Stimulated activated CD4-positive, alpha-beta T cell treated with anti-CD3 and anti-CD28 coated beads, Interleukin-15, amount 100 ng/mL, for 48 hours (primary cell): Measurements from ENCODE around the gene MARVELD3.
"Not testable (repeated sequence)": the region's sequence is repeated elsewhere in the genome, so short reads cannot be mapped to it uniquely, and the experiment has no call there.

Experiments
- DNase-seq, 2 donors: peaks; one replicate each; pipeline ENCODE4 v3.0.0-alpha.2; 2020; ENCODE audit warnings: low read depth in 2 of 2

MARVELD3 gene

DNA sequence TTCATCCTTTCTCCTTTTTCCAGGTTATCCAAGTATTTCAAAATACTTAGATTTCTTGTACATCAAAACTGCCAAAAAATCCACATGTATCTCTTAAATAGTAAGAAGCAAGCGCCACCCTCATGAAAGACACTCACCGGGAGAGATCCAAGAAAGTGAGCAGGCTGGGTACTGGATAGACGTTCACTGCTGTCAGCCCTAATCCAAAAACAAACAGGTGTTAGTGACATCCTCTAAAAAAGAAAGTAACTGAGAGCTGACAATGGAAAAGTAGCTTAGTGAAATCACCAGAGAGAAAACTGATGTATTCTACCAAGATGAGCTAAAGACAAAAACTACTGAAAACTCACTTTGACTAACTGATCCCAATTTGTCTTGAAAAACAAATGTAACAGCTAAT is 46.1 kb downstream of the MARVELD3 start:
- no peak for DNase-seq

DNA sequence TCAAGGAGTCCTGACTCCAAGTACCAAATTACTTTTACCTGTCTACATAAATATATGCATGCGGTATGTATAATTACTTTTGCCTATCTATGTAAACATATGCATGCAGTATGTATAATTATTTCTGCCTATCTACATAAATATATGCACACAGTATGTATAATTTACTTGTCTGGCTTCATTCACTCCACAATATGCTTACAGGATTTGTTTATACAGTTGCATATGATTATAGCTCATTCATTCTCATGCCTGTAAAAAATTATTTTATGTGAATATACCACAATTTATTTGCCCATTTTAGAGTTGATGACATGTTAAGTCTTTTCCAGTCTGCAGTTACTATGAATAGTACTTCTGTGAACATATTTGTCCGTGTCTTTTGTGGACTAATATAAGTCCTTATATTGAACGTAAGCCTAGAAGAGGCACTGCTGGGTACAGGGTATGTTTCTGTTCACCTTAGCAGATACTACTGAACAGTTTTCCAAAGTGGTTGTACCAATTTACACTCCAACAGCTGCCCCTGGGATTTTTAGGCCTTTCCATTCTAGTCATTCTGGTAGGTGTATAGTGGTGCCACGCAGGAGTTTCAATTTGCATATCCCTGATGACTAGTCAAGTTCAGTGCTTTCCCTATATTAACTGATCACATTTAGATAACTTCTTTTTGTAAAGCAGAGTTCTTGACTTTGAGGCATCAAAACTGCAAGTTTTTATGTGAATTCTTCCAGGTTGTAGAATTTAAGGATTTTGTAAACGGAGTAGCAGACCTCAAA is 47.0 kb downstream of the MARVELD3 start:
- DNase-seq: peak in 1 of 2 donors; percentile 1

DNA sequence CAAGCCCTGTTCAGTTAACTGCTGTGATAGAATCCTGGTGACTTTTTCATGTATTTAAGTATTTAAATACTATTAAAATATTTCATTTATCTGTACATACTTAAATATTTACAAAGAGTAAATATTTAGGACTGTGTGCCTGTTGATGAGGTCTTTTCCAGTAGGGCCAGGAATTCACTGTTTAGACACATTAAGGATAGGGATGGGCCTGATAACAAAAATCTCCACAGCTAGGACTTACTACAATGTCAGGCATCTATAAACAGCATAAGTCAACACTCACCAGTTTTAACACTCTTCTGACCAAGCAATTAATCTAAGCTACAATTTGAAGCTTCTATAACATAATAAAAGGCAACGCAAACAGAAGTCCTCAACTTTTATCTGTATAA is 47.6 kb downstream of the MARVELD3 start:
- no peak for DNase-seq

DNA sequence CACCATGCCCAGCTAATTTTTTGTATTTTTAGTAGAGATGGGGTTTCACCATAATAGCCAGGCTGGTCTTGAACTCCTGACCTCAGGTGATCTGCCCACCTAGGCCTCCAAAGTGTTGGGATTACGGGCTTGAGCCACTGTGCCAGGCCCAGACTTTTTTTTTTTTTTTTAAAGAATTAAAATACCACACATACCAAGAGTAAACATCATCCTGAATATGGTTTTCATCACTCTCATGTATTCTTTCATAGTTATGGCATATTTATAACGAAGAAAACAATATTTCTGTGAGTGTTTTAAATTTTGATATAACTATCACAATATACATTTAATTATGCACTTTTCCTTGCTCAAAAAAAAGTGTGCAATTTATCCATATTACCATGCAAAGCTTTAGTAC is 48.2 kb downstream of the MARVELD3 start:
- DNase-seq: no peak

DNA sequence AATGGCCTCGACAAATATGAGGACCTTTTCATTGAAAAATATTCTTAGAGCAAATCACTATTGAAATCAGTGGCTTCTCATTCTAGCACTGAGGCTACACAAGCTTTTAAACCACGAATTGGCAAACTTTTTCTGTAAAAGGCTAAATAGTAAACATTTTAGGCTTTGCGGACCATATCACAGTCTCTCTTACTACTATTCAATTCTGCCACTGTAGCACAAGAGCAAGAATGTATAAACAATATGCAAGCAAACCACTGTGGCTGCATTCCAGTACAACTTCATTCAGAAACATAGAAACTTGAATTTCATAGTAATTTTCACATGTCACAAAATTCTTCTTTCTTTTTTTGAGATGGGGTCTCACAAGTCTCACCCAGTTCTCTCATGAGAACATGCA is 49.4 kb downstream of the MARVELD3 start:
- no peak for DNase-seq

DNA sequence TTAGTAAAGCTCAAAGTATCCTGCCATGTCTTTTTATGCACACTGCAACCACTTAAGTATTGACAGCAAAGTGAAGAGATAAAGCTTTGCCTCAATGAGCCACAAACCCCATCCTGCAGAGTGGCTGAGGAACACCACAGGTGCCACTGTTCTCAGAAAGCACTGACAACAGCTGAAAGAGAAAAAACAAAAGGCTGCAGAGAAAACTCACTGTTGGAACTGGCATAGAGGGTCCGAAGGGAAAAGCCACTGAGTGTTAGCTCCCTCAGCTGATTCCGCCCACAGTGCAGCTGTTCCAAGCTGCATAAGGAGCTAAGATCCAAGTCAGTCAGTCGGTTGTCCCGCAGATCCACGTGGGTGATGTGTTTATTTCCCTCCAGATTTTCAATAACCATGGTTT is 50.3 kb downstream of the MARVELD3 start:
- DNase-seq: no peak

DNA sequence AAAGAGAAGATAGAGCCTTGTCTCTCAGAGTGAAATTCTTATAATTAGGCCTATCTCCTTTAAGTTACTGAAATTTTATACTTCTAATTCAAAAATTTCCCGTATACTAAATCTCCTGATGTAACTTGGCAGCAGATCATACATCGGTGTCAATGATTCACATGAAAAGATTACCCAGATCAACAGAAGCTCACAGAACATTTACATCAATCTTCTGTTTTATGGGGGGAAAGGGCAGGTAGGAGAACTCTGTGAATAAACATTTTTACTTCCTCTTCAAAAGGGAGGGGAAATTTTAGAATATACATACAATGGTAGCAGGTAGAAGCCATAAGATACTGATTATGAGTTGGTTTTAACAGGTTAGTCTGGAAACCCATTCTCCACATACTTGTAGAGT is 55.4 kb downstream of the MARVELD3 start:
- no peak for DNase-seq

DNA sequence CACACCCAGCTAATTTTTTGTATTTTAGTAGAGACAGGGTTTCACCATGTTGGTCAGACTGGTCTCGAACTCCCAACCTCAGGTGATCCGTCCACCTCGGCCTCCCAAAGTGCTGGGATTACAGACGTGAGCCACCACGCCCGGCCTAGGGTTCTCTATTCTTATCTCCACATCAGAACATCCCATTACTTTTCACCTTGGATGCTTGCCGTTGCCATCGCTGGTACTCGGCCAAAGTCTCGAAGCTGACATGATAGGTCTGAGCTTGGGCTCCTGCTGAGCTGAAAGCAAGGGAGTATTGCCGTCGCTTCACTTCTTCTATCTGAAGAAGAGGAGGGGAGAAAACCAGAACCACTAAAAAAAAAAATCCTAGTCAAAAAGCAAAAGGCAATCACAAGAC is 58.3 kb downstream of the MARVELD3 start:
- DNase-seq: not testable (repeated sequence)
